Sciatic nerve (tissue), 2 donors: ENCODE results near the gene ZNF215. TPM values are rescaled to one million over a fixed set of nuclear protein-coding genes. Genes with fewer than 3 reads are reported as not detected.
"Not testable (repeated sequence)": the region's sequence is repeated elsewhere in the genome, so short reads cannot be mapped to it uniquely, and the experiment has no call there.

Experiments
- ATAC-seq: fragments of 200-7000 bp; cut with Tn5 transposase; one replicate; pipeline ENCODE4 v1.9.1; 2020; ENCODE audit warnings: mild to moderate bottlenecking, moderate library complexity
- DNase-seq: peaks from one replicate; pipeline ENCODE4 v3.0.0-alpha.2; 2020; ENCODE audit warnings: low spot score
- intact Hi-C: fragments of 100-400 bp; cut with DNase I; formaldehyde crosslinking; loops from one replicate; pipeline ENCODE4 v1.14.2; 2022
- total RNA-seq: library from RNA; stranded (reverse); fragmentation: NEBNext Ultra II Directional; extraction: Animal tissue kit (Norgen Biotek cat#: 25700); gene quantifications from one replicate; pipeline ENCODE4 v1.2.1, GENCODE V29; 2021
- donor health status: DM: no; HTN: no; CAD: no.
- donor health status: DM: no; HTN: no; CAD: no.

Gene ZNF215
- total RNA-seq, 1 donor from 2014 or later: 0.80 TPM

- intact Hi-C loops: no loop called here
- no peak for ATAC-seq
- no peak for DNase-seq
These were observed 2.7 kb downstream of the ZNF215 start for GRCh38 chr11:6928916-6929315.

GRCh38 chr11:6931146-6931713 lies 5.0 kb downstream of the ZNF215 start:
- DNase-seq: no peak
- no peak for ATAC-seq
- intact Hi-C loops: no loop called here

- ATAC-seq: no peak
- intact Hi-C loops: no loop called here
These were observed 5.9 kb downstream of the ZNF215 start for GRCh38 chr11:6932145-6932544.

GRCh38 chr11:6941970-6942369 lies 15.7 kb downstream of the ZNF215 start:
- DNase-seq (no peak), ATAC-seq (no peak)
- intact Hi-C loops: no loop called here

More at GRCh38 chr11:6932145-6932544, 5.9 kb downstream of the ZNF215 start:
- no peak for DNase-seq

- DNase-seq (no peak), ATAC-seq (no peak)
- intact Hi-C loops: no loop called here
These were observed 16.9 kb downstream of the ZNF215 start for GRCh38 chr11:6943131-6943530.

- DNase-seq, intact Hi-C loops, ATAC-seq: not testable (repeated sequence)
These were observed 28.0 kb downstream of the ZNF215 start for GRCh38 chr11:6954248-6954647.

GRCh38 chr11:6962141-6962540 lies 35.9 kb downstream of the ZNF215 start:
- intact Hi-C loops: no loop called here
- ATAC-seq (no peak), DNase-seq (no peak)

- intact Hi-C loops: no loop called here
- ATAC-seq (no peak), DNase-seq (no peak)
These were observed 36.4 kb downstream of the ZNF215 start for GRCh38 chr11:6962673-6963072.

- no peak for DNase-seq
- intact Hi-C loops: no loop called here
- ATAC-seq: no peak
These were observed 42.6 kb downstream of the ZNF215 start for GRCh38 chr11:6968816-6969215.

GRCh38 chr11:6969854-6970253 lies 43.6 kb downstream of the ZNF215 start:
- DNase-seq, ATAC-seq, intact Hi-C loops: not testable (repeated sequence)

- no peak for DNase-seq
- ATAC-seq: no peak
- intact Hi-C loops: no loop called here
These were observed 53.1 kb downstream of the ZNF215 start for GRCh38 chr11:6979365-6979764.

- ATAC-seq: no peak
- intact Hi-C loops: no loop called here
These were observed 60.3 kb downstream of the ZNF215 start for GRCh38 chr11:6986487-6986886.

GRCh38 chr11:6988506-6988905 lies 62.3 kb downstream of the ZNF215 start:
- ATAC-seq (no peak), DNase-seq (no peak)
- intact Hi-C loops: no loop called here

More at GRCh38 chr11:6986487-6986886, 60.3 kb downstream of the ZNF215 start:
- DNase-seq: no peak

- ATAC-seq (no peak), DNase-seq (no peak)
- intact Hi-C loops: no loop called here
These were observed 65.0 kb downstream of the ZNF215 start for GRCh38 chr11:6991227-6991626.

GRCh38 chr11:6992026-6992425 lies 65.8 kb downstream of the ZNF215 start:
- intact Hi-C loops: no loop called here

GRCh38 chr11:6992457-6993417 lies 66.5 kb downstream of the ZNF215 start:
- intact Hi-C loops: no loop called here
- ATAC-seq (no peak), DNase-seq (no peak)

More at GRCh38 chr11:6992026-6992425, 65.8 kb downstream of the ZNF215 start:
- ATAC-seq (no peak), DNase-seq (no peak)

- DNase-seq (no peak), ATAC-seq (no peak)
- intact Hi-C loops: no loop called here
These were observed 69.5 kb downstream of the ZNF215 start for GRCh38 chr11:6995703-6996102.

GRCh38 chr11:7004482-7004881 lies 78.3 kb downstream of the ZNF215 start:
- DNase-seq (no peak), ATAC-seq (no peak)
- intact Hi-C loops: no loop called here
